Measurements from ENCODE around the gene GAK.
"Not testable (repeated sequence)": the region's sequence is repeated elsewhere in the genome, so short reads cannot be mapped to it uniquely, and the experiment has no call there.

The GAK gene

DNA sequence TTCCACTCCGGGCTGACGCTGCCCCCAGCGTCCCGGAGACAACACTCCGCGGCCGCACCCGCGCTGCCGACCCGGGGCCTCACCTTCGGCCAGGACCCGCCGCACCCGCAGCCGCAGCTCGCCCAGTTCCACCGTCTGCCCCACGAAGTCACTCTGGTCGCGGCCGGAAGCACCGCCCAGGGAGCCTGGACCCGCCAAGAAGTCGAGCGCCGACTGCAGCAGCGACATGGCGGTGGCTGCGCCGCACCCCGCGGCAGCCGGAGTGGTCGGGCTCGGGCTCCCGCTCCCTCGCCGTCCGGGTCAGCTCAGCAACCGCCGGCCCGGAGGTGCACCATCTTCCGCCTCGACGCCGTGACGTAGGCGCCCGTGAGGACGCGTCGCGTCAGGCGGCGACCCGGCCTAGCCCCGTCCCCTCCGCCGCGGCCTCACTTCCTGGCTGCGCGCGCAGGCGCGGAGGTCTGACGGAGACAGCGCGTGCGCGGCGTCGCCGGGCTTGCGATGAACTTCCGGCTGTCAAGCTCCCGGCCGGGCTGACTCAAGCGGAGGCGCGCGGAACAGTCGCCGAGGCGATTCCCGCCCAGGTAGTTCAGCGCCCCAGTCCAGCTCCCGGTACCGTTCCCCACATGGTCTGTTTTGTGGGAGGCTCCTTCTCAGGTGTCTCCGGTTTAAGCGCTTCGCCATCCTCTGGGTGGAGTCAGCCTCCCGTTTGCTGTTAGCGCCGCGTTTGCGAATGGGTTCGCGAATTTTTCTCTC, at the start of gene GAK, which contains the start of gene TMEM175:
GAK (minus strand) TSS at position 357 of the 753 bp plus-strand sequence; CDS start at position 228, 129 bp downstream.
TMEM175 (plus strand) TSS at position 501 of the 753 bp plus-strand sequence. CDS start 15,280 bp downstream, outside the sequence.
- in situ Hi-C loops (cut with MboI; ENCODE audit: low sequenced_read_pairs), result no loop called here

DNA sequence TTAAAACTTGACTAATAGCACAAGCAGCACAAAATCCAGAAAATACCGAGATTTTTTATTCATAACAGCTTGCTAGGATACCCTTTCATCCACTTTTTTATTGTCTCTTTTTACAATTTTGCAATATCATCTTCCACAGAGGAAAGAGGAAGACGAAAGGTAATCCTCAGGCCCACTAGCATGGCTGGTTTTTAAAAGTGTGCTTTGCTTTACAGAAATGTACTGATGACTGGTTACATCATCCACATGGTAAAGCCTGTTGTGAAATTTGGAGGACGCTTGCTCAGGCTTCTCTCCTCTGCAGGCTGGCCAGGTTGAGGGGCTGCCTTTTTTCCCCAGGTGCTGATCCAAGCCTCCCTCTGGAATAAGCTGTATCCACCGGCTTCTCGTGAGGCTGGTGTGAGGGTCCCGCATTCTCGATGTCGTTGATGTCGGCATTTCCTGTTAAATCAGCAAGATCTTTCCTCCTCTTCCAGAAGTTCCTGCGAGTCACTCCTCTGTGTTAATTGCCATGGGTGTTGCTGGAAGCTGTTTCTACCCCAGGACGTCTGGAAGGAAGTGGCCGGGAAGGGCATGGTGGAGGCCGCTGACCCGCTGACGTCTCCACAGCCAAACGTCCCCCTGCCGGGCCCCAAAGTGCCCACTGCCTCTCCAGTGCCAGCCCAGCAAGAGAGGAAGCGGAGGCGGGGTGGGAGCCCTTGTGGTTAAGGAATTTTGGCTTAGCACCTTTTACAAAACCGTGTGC, 47.0 kb upstream of the GAK start:
- in situ Hi-C loops (cut with MboI; ENCODE audit: low sequenced_read_pairs), result no loop called here

DNA sequence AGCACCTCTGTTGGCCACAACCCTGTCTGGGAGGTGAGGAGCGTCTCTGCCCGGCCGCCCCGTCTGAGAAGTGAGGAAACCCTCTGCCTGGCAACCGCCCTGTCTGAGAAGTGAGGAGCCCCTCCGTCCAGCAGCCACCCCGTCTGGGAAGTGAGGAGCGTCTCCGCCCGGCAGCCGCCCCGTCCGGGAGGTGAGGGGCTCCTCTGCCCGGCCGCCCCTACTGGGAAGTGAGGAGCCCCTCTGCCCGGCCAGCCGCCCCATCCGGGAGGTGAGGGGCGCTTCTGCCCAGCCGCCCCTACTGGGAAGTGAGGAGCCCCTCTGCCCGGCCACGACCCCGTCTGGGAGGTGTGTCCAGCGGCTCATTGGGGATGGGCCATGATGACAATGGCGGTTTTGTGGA, 43.9 kb upstream of the GAK start:
- in situ Hi-C loops (cut with MboI; ENCODE audit: low sequenced_read_pairs), result not testable (repeated sequence)

DNA sequence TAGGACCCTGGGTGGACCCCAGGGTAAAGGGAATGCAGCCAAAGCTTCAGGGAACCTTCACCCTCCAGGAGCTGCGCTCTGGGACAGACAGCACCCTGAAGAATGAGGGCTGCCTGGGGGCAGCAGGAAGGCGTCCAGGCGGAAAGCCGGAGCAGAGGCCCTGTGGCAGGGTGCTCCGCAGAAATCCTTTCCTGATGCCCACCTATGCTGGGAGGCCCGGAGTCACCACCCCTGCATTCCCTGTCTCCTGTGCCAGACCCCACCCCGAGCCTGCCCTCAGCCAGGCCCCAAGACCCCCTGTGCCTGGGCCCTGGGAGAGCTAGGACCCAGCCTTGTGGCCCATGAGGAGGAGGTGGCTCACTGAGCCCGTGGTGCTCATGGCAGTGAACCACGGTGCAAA, 42.6 kb upstream of the GAK start:
- in situ Hi-C loops (cut with MboI; ENCODE audit: low sequenced_read_pairs), result no loop called here

DNA sequence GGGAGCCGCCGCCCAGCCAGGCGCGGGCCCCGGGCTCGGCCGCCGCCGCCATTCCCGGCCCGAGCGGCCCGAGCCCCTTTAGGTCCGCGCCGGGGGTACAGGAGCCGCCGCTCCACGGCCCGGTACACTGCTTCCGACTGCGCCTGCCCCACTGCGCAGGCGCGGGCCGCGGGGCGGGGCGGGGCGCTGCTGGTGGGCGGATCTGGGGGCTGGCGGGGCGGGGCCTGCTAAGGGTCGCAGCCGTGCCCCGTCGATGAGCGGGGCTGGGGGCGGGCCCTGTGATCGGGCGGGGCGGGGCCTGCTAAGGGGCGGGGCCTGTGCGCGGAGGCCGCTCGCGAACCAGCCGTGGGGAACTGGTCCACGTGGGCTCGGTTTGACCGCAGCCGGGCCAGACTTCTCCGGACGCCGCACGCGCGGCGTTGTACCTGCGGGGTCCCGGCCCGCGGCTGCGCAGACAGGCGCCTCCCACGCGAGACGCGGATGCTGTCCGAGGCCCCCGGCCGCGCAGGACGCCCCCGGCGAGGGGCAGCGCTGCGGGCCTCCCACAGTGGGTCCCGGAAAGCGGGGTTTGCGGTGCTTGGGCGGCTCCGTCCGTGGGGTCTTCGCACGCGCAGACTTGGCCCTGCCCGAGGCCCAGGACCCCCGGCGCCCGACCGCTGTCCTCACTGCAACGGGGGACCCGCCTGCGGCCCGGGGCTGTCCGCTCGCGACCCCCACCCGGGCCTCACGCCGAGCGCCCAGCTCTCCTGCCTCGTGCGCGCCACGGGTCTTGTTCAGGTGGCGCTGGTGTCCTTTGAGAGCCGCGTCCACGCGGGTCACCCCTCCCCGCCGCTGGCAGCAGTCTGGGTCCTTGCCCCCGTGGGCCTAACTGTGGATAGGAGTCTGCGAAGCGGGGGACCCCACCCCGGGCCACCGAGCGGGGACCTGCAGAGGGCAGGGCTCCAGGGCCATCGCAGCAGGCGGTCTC, 41.6 kb upstream of the GAK start, which contains the start of gene DGKQ:
DGKQ (minus strand) TSS at position 139 of the 967 bp plus-strand sequence; CDS start at position 52, 87 bp downstream.
- in situ Hi-C loops (cut with MboI; ENCODE audit: low sequenced_read_pairs), result no loop called here

DNA sequence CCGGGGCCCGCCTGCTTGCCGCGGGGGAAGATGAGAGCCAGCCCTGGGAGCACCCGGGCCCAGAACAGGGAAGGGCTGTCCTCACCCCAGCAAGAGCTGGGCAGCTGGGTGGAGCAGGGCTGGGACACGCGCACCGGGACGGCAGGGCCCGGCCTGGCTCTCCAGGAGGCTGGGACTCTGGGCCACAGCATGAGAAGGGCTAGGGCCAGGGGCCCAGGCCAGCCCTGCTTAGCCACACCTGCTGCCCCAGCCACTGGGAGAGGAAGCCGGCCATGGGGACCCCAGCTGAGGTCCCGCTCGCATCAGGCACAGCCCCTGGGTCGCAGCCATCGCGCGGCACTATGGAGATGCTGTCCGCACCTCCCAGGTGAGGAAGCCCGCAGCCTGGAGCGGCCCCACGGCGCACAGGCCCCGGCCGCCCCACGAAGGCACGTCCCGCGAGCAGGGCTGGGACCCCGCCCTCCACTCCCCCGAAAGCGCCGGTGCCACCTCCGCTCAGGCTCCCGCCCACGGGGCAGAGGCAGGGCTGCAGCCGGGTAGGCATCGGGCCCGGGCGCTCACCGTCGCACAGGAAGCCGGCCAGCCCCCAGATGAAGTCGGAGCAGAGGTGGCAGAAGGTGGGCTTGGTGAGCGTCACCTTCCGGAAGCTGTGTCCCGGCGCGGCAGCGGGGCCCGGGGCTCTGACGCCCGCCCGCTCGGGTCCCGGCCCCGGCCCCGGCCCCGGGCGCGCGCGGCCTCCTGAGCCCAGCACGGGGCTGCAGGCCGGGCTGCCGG, 40.7 kb upstream of the GAK start:
- in situ Hi-C loops (cut with MboI; ENCODE audit: low sequenced_read_pairs), result no loop called here

DNA sequence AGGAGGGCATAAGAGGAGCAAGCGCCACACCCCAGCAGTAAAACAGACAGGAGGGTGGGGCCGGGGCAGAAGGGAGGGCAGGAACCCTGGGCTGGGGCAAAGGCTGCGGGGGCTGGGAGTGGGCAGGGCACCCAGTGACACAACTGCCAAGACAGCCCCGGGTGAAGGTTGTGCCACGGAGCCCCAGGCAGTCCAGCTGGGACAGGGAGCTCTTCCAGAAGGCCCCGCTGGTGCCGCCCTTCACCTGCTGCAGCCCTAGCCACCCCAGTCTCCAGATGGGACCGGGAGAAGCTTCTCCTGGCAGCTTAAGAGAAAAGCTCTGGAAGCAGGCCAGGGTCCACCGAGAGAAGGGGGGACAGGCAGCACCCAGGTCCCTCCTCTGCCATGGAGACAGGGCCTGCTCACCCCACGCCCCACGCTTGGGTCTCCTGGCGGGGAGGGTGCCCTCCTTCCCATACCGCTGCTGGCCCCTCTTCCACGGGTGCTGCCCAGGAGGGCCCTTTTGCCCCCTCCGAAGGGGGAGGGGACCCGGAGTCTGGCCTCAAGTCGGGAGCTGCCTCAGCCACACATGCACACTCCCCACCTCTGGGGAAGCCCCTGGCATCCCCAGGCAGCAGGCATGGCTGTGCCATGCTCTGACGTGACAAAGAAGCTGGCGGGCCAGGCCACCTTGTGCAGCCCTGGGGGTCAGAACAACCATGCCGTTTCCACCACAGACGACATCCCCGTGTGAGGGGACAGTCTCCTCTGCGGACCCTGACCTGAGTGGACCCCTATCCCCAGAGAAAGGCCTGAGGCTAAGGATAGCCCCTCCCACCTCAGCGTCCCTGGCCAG, 39.8 kb upstream of the GAK start:
- in situ Hi-C loops (cut with MboI; ENCODE audit: low sequenced_read_pairs), result no loop called here

DNA sequence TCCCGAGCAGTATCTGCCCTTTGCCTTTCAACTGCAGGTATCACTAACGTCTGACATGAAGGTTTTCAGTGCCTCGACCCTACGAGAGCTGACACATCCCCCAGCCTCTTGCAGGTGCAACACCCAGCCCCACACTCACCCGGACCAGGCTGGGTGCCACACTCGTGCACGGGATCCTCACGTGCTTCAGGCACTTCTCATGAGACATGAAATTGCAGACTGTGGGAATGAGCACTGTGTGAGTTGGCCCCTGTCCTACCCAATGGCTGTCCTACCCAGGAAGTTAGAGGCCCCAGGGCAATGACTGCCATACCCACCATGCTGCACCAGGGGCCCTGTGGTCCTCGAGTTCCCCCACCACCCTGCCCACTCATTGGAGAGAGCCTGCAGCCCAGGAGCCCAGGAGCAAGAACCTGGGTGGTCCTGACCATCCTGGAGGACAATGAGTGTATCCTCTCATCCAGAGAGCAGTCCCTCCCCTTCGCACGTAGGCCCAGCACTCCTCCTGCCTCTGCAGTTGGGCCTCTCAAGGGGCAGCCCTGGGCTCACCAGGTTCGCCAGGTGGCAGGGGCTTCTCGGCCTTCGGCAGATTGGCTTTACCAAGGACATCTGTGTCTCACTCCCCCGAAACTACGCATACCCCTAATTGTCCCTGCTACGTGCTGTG, 38.9 kb upstream of the GAK start:
- in situ Hi-C loops (cut with MboI; ENCODE audit: low sequenced_read_pairs), result no loop called here

DNA sequence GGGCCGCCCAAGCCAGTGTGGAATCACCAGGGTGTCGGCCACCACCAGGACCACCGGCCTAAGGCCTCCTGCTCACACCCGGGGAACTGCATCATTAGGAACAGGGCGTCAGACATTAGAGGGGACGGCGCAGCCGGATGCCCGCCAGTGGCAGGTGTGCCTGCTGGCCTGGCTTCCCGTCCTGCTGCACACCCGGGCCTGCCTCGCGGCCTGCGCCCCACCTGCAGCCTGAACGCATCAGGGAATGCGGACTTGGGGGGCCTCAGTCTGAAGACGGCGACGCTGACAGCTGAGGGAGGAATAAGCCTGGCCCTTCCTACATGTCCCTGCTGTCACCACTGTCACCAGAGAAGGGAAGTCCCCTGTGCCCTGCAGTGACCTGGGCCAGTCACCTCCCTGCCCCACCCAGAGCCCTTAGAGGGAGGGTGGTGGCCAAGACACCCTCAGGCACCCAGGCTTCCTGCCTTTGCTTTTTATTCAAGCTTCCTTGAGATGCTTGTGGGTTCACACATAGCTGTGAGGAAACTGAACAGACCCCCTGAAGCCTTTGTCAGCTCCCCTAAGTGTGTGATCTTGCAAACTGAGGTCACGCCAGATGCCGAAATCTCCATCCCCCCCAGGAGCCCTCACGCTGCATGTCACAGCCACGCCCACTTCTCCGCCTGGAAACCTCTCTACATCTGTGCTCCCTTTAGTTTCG, 38.1 kb upstream of the GAK start:
- in situ Hi-C loops (cut with MboI; ENCODE audit: low sequenced_read_pairs), result no loop called here

DNA sequence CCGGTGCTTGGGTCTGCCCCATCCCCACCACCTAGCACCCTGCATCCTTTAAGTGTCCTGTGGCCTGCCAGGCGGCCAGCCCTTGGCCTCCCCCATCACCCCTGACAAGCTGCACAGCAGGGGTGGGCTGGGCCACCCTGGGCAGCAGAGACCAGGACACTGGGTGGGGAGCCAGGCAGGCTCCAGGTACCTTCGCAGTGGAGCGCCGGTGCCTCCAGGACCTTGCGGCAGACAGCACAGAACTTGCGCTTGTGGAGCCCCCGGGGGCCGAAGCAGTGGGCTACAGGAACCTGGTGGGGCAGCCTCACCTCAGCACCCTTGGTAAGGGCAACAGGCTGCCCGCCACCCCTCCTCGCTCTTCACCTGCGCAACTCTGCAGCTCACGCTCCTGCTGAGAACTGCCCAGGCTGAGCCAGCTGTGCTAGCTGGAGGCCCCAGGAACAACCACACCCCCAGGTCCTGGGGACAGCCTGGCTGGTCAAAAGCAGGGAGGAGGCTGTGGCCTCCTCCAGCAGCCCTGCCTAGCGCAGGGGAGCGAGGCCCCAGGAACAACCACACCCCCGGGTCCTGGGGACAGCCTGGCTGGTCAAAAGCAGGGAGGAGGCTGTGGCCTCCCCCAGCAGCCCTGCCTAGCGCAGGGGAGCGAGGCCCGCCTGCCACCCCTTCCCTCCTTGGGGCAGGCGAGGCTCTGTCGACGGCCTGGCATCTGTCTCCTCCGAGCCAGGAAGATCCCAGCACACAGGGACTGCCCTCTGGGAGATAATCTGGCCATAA, 36.7 kb upstream of the GAK start:
- in situ Hi-C loops (cut with MboI; ENCODE audit: low sequenced_read_pairs), result no loop called here

DNA sequence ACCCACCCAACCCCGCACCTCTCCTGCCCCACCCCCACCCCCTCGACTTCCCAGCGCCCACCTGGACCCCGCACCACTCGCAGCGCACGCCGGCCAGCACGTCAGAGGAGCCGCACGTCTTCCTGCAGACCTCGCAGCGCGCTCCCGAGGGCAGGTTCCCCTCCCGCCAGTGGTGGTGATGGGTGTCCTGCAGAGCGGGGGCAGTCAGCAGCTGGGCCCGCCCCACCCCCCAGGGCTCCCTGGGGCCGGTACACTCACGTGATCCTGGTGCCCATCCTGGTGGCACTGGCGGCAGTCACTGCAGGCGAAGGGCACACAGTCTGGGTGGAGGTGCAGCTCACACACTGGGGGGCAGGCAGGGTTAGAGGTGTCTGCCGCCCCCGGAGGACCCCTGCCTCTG, 36.1 kb upstream of the GAK start:
- in situ Hi-C loops (cut with MboI; ENCODE audit: low sequenced_read_pairs), result no loop called here

DNA sequence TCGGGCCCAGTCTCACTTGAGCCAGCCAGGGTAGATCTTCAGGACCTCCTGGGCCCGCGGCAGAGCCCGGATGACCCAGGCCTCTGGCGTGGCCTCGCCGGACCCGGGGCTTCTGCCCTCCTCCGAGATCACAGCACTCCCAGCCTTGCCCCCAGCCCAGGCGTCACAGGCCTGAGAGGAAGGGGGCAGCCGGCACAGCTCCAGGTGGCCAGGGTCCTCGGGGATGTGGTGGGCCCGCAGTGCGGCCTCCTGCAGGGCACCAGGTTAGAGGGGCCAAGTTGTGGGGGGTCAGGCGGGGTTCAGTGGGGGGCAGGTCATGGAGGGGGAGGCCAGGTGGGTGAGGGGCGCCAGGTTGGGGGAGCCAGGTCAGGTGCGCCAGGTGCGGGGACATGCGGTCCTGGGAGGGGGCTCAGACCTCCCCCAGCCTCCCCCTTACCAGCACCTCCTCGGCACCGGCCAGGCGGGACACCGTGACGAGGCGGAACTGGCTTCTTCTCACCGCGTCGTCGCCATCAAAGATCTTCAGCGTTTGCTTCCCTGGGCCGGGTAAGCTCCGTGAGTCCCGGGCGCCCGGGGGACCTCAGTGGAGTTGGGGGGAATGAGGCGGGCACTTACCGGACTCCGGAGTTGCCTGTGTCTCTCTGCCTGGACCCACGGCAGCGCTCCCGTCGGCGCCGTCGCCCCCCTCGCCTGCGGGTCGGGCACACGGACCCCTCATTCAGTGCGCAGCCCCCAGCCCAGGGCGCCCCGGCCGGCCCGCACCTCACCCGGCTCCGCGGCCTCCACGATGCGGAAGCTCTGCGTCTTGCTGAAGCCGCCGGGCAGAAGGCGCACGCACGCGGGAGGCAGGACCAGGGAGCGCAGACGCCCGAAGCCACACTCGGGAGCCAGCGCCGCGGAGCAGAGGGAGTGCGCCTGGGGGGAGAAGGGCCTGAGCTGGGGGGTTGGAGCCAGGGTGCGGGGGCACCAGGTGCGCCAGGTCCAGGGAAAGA, 35.3 kb upstream of the GAK start:
- in situ Hi-C loops (cut with MboI; ENCODE audit: low sequenced_read_pairs), result no loop called here

DNA sequence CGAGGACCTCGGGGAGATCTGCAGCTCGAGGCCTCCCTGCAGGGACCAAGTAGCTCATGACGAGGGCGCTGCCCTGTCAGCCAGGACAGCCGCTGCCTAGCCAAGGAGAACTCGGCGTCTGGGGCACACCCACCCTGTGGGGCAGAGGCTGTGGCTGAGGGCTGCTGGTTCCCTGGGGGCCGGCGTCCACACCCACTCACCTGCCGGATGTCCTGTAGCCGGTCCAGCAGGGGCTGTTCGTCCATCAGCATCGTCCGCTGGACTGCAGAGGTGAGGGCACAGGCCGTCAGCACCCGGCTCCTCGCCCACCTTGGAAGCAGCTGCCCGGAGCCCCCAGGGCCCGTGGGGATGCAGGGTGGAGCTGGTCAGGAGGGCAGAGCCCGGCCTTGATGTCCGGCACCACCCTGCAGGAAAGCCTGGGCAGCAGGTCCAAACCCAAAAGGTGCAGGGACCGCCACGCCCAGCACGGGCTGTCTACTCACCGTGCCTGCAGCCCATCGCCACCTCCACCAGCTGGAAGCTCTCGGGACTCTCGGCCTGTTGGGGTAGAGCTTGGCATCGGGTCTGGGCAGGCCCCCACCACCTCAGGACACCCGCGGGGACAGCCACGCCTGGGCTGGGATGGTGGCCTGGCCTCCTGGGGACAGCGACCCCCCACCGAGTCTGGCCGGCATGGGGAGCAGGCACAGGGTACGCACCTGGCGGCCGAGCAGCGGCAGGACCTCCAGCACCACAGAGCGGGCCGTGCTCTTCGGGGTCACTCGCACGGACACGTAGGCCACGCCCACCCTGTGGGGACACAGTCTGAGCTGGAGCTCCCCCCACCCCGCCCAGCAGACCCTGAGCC, 34.4 kb upstream of the GAK start:
- in situ Hi-C loops (cut with MboI; ENCODE audit: low sequenced_read_pairs), result no loop called here

DNA sequence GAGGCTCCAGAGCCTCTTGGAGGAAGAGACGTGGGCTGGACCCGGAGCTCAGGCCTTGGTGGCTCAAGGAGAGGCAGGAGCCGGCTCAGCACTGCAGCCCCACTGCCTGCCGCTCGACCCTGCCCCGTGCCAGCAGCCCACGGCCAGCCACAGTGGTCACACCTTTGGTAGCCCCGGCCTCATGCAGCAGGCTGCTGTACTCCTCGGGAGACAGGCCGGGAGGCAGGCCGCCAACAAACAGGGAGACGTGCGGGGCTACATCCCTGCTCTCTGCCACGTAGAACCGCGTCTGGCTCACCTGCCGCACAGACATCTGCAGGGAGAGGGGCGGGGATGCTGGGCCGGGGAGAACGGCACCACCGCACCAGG, 33.6 kb upstream of the GAK start:
- in situ Hi-C loops (cut with MboI; ENCODE audit: low sequenced_read_pairs), result no loop called here

DNA sequence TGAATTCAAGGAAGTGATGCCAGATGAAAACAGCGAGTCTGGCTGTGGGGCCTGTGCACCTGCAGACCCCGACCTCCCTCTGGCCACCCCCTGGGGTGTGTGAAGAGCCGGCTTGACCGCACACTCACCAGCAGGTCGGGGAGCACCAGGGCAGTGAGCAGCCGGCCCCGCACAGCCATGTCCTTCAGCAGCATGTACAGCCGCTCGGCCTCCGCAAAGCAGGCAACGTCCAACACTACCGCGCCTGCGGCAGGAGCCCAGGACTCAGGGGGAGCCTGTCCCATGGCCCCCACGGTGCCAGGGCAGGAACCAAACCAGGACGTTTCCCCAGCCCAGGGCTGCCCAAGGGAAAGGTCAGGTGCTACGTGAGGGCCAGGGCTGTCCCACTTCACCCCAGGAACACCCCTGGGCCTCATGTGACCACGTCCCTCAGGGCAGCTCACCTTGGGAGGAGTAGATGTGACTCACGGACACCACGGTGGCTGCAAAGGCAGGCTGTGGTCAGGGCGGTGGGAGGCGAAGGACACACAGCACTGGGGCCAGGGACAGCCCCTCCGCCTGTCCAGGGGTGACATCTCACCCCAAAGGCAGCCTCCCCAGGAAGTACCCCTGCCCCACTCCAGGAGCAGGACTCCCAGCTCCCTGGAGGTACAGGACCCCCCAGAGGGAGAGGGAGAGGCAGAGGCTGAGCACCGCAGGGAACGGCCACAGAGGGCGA, 33.1 kb upstream of the GAK start:
- in situ Hi-C loops (cut with MboI; ENCODE audit: low sequenced_read_pairs), result no loop called here
